Measurements from ENCODE around the gene ZNF354C.
A peak's percentile ranks its signal among the peaks of the same experiment; 100 is the strongest.
"Not testable (repeated sequence)": the region's sequence is repeated elsewhere in the genome, so short reads cannot be mapped to it uniquely, and the experiment has no call there.

Gene ZNF354C

GRCh38 chr5:179060116-179061008 is at the start of gene ZNF354C:
Gene ZNF354C (plus strand): TSS chr5:179060373. CDS start chr5:179062069, 1,696 bp downstream.
- DNase-seq, result peak; percentile 60

- DNase-seq, result peak; percentile 90
Measured at GRCh38 chr5:179023528-179024189, 36.5 kb upstream of the ZNF354C start, which contains the start of gene ZNF879. Gene ZNF879 (plus strand): TSS chr5:179023804. CDS start chr5:179025005, 1,201 bp downstream.

- no peak for DNase-seq
Measured at GRCh38 chr5:179033004-179033580, 27.1 kb upstream of the ZNF354C start.

GRCh38 chr5:179044765-179045164 is 15.4 kb upstream of the ZNF354C start:
- no peak for DNase-seq

- no peak for DNase-seq
Measured at GRCh38 chr5:179051784-179052183, 8.4 kb upstream of the ZNF354C start.

- no peak for DNase-seq
Measured at GRCh38 chr5:179054036-179054785, 6.0 kb upstream of the ZNF354C start.

- DNase-seq, result no peak
Measured at GRCh38 chr5:179054876-179055275, 5.3 kb upstream of the ZNF354C start.

- DNase-seq, result no peak
Measured at GRCh38 chr5:179055436-179055835, 4.7 kb upstream of the ZNF354C start.

- no peak for DNase-seq
Measured at GRCh38 chr5:179055841-179056240, 4.3 kb upstream of the ZNF354C start.

- DNase-seq, result no peak
Measured at GRCh38 chr5:179061025-179061424, 852 bp downstream of the ZNF354C start.

GRCh38 chr5:179065703-179066102 is 5.5 kb downstream of the ZNF354C start:
- DNase-seq, result no peak

- DNase-seq, result no peak
Measured at GRCh38 chr5:179079165-179079987, 19.2 kb downstream of the ZNF354C start.

GRCh38 chr5:179080724-179081123 is 20.6 kb downstream of the ZNF354C start:
- no peak for DNase-seq

GRCh38 chr5:179089502-179089901 is 29.3 kb downstream of the ZNF354C start:
- no peak for DNase-seq

GRCh38 chr5:179101282-179101681 is 41.1 kb downstream of the ZNF354C start:
- not testable (repeated sequence) for DNase-seq

- no peak for DNase-seq
Measured at GRCh38 chr5:179110528-179110927, 50.4 kb downstream of the ZNF354C start.

GRCh38 chr5:179111267-179112207 is 51.4 kb downstream of the ZNF354C start:
- DNase-seq, result no peak

GRCh38 chr5:179112469-179113142 is 52.4 kb downstream of the ZNF354C start:
- no peak for DNase-seq

- no peak for DNase-seq
Measured at GRCh38 chr5:179113143-179113530, 53.0 kb downstream of the ZNF354C start.
